ENCODE measurements around the gene LETM1.

GRCh38 chr4:1862961-1863296, 7.0 kb upstream of the LETM1 start:
- TF ChIP-seq, protein P1, sequence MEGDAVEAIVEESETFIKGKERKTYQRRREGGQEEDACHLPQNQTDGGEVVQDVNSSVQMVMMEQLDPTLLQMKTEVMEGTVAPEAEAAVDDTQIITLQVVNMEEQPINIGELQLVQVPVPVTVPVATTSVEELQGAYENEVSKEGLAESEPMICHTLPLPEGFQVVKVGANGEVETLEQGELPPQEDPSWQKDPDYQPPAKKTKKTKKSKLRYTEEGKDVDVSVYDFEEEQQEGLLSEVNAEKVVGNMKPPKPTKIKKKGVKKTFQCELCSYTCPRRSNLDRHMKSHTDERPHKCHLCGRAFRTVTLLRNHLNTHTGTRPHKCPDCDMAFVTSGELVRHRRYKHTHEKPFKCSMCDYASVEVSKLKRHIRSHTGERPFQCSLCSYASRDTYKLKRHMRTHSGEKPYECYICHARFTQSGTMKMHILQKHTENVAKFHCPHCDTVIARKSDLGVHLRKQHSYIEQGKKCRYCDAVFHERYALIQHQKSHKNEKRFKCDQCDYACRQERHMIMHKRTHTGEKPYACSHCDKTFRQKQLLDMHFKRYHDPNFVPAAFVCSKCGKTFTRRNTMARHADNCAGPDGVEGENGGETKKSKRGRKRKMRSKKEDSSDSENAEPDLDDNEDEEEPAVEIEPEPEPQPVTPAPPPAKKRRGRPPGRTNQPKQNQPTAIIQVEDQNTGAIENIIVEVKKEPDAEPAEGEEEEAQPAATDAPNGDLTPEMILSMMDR (IDR thresholded peaks at IDR 0.05) = no peak
- TF ChIP-seq POLR2AphosphoS5 (IDR thresholded peaks at IDR 0.05) (no peak), POLR2A (IDR thresholded peaks at IDR 0.05) (no peak), EP300 (IDR thresholded peaks at IDR 0.05) (no peak)

Measured in stomach (tissue), 4 donors.